Small intestine (tissue), 16 donors: ENCODE results near the gene MS4A3. TPM values are rescaled to one million over a fixed set of nuclear protein-coding genes. Genes with fewer than 3 reads are reported as not detected.
"Not testable (repeated sequence)": the region's sequence is repeated elsewhere in the genome, so short reads cannot be mapped to it uniquely, and the experiment has no call there.

Experiments used
- DNase-seq, 2 donors: peaks; one replicate each; pipeline versions ENCODE4 v3.0.0 to v3.0.0-alpha.2; 2013
- FAIRE-seq: peaks from 2 replicates; lab custom pipeline; 2012; peaks lifted over from hg19 to GRCh38; lab: Jason Lieb, UNC
- H3K27ac ChIP-seq, 3 donors: one replicate each; pipeline ENCODE4 v1.5.1; 2013; ENCODE audit warnings: low read length in 2 of 3, mild to moderate bottlenecking in 2 of 3, control low read depth in 1 of 3, inconsistent platforms in 1 of 3, low read depth in 1 of 3, moderate library complexity in 1 of 3
- H3K27me3 ChIP-seq, 3 donors: one replicate each; pipeline ENCODE4 v1.6.1; 2013; ENCODE audit warnings: low read length in 3 of 3, inconsistent platforms in 1 of 3; ENCODE audit not compliant: control insufficient read depth in 3 of 3, insufficient read depth in 3 of 3
- H3K36me3 ChIP-seq, 3 donors: one replicate each; pipeline ENCODE4 v1.6.1; 2013; ENCODE audit warnings: low read length in 3 of 3, inconsistent platforms in 1 of 3, low read depth in 1 of 3, mild to moderate bottlenecking in 1 of 3, moderate library complexity in 1 of 3; ENCODE audit not compliant: control insufficient read depth in 3 of 3, insufficient read depth in 2 of 3
- H3K4me1 ChIP-seq, 3 donors: one replicate each; pipeline ENCODE4 v1.6.1; 2013; ENCODE audit warnings: low read length in 2 of 3, inconsistent platforms in 1 of 3, low read depth in 1 of 3, mild to moderate bottlenecking in 1 of 3, moderate library complexity in 1 of 3; ENCODE audit not compliant: control insufficient read depth in 3 of 3, insufficient read depth in 2 of 3
- H3K4me3 ChIP-seq, 3 donors: one replicate each; pipeline ENCODE4 v1.5.1; 2013; ENCODE audit warnings: low read length in 3 of 3, control low read depth in 1 of 3, inconsistent platforms in 1 of 3, low read depth in 1 of 3, mild to moderate bottlenecking in 1 of 3, moderate library complexity in 1 of 3
- H3K9me3 ChIP-seq, 2 donors: one replicate each; pipeline ENCODE4 v1.6.1; 2013; ENCODE audit warnings: low read depth in 1 of 2, low read length in 1 of 2; ENCODE audit not compliant: control insufficient read depth in 2 of 2, insufficient read depth in 1 of 2
- WGBS, 3 donors: extraction: QIAGEN DNeasy Blood & Tissue Kit; methylation state at CpG; one replicate each; pipeline ENCODE4 v1.1.7; 2013; 5-methylcytosine and 5-hydroxymethylcytosine counted together
- long read RNA-seq, 10 donors: transcript quantifications; one replicate each; lab custom pipeline, GENCODE V29; 2026
- polyA plus RNA-seq, 4 donors: library from polyadenylated mRNA; stranded (reverse) in 3 of 4; unstranded in 1 of 4; fragments of 200-250 nt in 3 of 4; fragments of 120-200 nt in 1 of 4; gene quantifications; one replicate each; pipeline versions ENCODE4 v1.2.1 to v1.2.3, GENCODE V29; 2013
- donor health status: healthy with polysubstance abuse.
- donor health status: control.
- donor health status: control.
- donor health status: Bipolar disorder and iron deficiency.
- donor health status: healthy.

Gene MS4A3, protein sequence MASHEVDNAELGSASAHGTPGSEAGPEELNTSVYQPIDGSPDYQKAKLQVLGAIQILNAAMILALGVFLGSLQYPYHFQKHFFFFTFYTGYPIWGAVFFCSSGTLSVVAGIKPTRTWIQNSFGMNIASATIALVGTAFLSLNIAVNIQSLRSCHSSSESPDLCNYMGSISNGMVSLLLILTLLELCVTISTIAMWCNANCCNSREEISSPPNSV
- under 1 TPM in 1 of 4 donors, not detected in 3; 0.38 TPM for polyA plus RNA-seq
- long read RNA-seq, donor 1, result 0 reads
- long read RNA-seq, donor 2, result 0 reads
- long read RNA-seq, donor 3, result 0 reads
- long read RNA-seq, donor 4, result 0 reads
- long read RNA-seq, donor 5, result 0 reads
- long read RNA-seq, donor 6, result 0 reads
- long read RNA-seq, donor 7, result 0 reads
- long read RNA-seq, donor 8, result 0 reads
- long read RNA-seq, donor 9, result 0 reads
- long read RNA-seq, donor 10, result 0 reads

DNA sequence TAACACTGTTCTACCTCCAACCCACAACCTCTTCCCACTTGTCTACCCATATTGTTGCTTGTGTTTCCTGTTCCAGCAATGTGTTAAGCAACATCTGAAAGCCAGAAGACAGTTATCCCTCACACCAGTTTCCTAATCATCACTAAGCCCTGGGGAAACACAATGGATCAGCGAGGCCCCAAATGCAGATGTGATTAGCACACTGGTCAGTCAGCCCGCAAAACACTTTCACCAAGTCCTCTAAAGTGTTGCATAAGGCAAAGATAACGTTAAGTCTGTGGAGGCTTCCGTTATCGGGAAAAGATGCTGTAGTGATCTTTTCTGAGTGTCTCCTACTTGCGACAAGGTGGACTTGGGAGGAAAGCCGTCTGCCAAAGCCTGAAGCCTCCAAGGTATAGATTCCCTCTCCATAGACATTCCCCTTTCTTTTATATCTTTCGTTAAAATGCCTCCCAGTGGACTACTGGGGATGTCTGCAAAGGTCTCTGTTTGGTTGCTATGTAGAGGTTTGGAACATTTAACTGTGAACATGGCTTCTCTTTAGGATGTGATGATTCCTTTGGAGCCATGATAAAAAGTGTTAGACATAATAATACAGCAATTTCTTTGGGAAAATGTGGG, at the start of gene MS4A3:
Gene MS4A3 (plus strand): TSS at position 317 of the 621 bp plus-strand sequence. CDS start 4,496 bp downstream, outside the sequence.
- Histone ChIP-seq H3K9me3 (no peaks in the 10 kb centered on the region), H3K27ac (no peak within 1 kb of the TSS), H3K36me3 (no peaks in the 10 kb centered on the region), H3K4me3 (no peak within 1 kb of the TSS), H3K27me3 (no peaks in the 10 kb centered on the region), H3K4me1 (no peaks in the 10 kb centered on the region)
- FAIRE-seq (no peak), DNase-seq (no peak)
- 77 to 80% (median 79%) methylated on average over 8 of the region's 8 CpGs for WGBS, 3 donors

DNA sequence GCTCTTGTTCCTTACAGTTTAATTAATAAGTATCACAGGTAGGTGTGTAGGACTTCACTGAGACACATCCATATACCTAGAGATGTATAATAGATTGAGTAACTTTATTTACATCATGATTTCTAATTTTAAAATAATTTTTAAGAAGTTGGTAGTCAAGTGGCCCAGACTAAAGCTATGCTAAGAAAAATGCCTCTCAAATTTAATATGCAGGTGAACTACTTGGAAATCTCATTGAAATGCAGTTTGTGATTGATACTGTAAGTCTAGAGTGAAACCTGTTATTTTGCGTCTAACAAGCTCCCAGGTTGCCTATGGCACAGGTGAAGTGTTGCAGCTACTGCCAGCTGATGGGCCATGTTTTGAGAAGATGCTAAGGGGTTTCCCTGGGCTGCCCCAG, 39.6 kb upstream of the MS4A3 start, which contains the start of gene OOSP4B:
Gene OOSP4B (plus strand): TSS at position 301 of the 400 bp plus-strand sequence.
- Histone ChIP-seq H3K4me1 (no peaks in the 10 kb centered on the region), H3K4me3 (no peak within 1 kb of the TSS), H3K27me3 (no peaks in the 10 kb centered on the region), H3K9me3 (no peaks in the 10 kb centered on the region), H3K36me3 (no peaks in the 10 kb centered on the region), H3K27ac (no peak within 1 kb of the TSS)
- DNase-seq (no peak), FAIRE-seq (no peak)
- 81 to 94% (median 94%) methylated on average over 1 of the region's 1 CpG for WGBS, 3 donors

DNA sequence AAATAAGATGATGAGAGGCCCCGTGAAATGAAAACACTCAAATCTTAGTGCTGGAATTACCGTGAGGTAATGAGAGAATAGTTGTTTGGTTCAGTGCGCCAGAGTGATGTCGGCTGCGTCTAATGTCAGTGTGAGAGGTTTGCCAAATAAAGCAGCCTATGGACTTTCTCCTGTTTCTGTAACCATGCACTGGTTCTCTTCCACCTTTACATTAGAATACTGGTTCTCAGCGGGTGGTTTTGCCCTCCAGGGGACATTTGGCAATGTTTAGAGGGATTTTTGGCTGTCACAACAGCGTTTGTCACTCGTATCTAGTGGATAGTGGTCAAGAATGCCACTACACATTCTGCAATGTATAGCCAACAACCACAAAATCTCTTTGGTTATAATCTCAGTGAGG, 38.4 kb upstream of the MS4A3 start:
- 69 to 78% (median 72%) methylated on average over 8 of the region's 8 CpGs for WGBS, 3 donors
- FAIRE-seq, result no peak
- Histone ChIP-seq H3K9me3 (no peaks in the 10 kb centered on the region), H3K4me1 (no peaks in the 10 kb centered on the region), H3K4me3 (no peak overlapping the region), H3K27ac (no peak overlapping the region), H3K36me3 (no peaks in the 10 kb centered on the region), H3K27me3 (no peaks in the 10 kb centered on the region)
- no peak for DNase-seq

DNA sequence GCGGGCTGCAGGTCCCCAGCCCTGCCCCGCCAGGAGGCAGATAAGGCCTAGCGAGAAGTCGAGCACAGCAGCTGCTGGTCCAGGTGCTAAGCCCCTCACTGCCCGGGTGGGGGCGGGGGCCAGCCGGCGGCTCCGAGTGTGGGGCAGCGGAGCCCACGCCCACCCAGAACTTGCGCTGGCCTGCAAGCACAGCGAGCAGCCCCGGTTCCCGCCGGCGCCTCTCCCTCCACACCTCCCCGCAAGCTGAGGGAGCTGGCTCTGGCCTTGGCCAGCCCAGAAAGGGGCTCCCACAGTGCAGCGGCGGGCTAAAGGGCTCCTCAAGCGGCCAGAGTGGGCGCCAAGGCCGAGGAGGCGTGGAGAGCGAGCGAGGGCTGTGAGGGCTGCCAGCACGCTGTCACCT, 36.1 kb upstream of the MS4A3 start:
- H3K27me3 ChIP-seq, DNase-seq, H3K4me3 ChIP-seq, H3K27ac ChIP-seq, FAIRE-seq, H3K4me1 ChIP-seq, H3K9me3 ChIP-seq, H3K36me3 ChIP-seq: not testable (repeated sequence)
- WGBS, 3 donors, result 93 to 98% (median 98%) methylated on average over 21 to 27 of the region's 27 CpGs

DNA sequence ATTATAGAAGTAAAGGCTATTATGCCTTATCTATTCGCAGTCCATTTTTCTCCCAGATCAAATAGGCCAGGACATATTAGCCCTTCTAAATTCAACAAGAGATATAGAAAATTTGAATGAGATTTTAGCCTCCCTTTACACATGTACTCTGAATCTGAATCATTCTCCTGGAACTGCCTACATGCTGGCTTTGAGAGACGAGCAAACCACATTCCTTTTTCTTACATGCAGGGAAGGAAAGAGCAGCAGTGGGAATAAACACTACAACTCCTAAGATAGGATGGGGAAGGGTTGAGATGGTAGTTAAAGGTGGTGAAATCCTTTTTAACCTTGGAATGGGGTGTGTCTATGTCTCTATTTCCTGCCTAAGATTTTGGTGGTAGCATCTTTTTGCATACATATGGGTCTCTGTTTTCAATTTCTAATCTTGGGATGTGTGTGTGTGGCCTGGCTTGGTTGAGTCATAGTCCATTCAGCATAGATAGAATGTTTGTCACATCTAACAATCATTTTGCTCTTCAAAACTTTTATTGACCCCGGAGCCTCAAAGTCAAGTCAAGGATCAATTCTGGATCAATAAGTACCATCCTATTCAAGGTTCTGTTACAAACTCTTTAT, 27.3 kb upstream of the MS4A3 start:
- H3K36me3 ChIP-seq, result no peaks in the 10 kb centered on the region
- FAIRE-seq (no peak), DNase-seq (no peak)
- no peak overlapping the region for H3K27ac ChIP-seq
- no peak overlapping the region for H3K4me3 ChIP-seq
- 85 to 88% (median 87%) methylated on average over 3 of the region's 3 CpGs for WGBS, 3 donors
- no peaks in the 10 kb centered on the region for H3K4me1 ChIP-seq
- no peaks in the 10 kb centered on the region for H3K9me3 ChIP-seq
- no peaks in the 10 kb centered on the region for H3K27me3 ChIP-seq

DNA sequence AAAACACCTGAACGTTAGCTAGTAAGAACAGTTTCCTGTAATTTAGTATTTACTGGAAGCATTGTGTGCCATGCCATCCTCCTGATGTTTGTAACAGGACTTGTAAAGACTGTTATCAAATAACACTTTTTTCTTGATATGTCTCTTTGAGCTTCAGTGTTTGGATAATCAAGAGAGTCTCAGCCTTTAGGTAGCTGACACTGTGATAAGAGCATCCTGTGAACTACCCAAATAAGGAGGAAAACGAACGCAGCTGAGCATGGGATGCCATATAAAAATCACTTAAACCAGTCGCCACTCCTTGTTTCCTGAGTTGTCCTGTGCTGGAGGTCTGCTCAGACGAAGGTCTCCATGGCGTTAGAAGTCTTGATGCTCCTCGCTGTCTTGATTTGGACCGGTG, 16.4 kb upstream of the MS4A3 start, which contains the start of gene OOSP2:
Gene OOSP2 (plus strand): TSS at position 301 of the 400 bp plus-strand sequence. CDS start 51 bp downstream, at position 352.
- DNase-seq, result no peak
- H3K9me3 ChIP-seq, result no peaks in the 10 kb centered on the region
- no peak within 1 kb of the TSS for H3K27ac ChIP-seq
- no peak for FAIRE-seq
- no peaks in the 10 kb centered on the region for H3K27me3 ChIP-seq
- H3K4me3 ChIP-seq, result no peak within 1 kb of the TSS
- H3K4me1 ChIP-seq, result no peaks in the 10 kb centered on the region
- no peaks in the 10 kb centered on the region for H3K36me3 ChIP-seq
- WGBS, 3 donors, result 87 to 93% (median 91%) methylated on average over 8 of the region's 8 CpGs

DNA sequence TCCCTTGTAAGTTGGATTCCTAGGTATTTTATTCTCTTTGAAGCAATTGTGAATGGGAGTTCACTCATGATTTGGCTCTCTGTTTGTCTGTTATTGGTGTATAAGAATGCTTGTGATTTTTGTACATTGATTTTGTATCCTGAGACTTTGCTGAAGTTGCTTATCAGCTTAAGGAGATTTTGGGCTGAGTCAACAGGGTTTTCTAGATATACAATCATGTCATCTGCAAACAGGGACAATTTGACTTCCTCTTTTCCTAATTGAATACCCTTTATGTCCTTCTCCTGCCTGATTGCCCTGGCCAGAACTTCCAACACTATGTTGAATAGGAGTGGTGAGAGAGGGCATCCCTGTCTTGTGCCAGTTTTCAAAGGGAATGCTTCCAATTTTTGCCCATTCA, 6.0 kb upstream of the MS4A3 start:
- H3K27me3 ChIP-seq, H3K27ac ChIP-seq, H3K9me3 ChIP-seq, H3K36me3 ChIP-seq, H3K4me3 ChIP-seq, DNase-seq, H3K4me1 ChIP-seq, FAIRE-seq: not testable (repeated sequence)

DNA sequence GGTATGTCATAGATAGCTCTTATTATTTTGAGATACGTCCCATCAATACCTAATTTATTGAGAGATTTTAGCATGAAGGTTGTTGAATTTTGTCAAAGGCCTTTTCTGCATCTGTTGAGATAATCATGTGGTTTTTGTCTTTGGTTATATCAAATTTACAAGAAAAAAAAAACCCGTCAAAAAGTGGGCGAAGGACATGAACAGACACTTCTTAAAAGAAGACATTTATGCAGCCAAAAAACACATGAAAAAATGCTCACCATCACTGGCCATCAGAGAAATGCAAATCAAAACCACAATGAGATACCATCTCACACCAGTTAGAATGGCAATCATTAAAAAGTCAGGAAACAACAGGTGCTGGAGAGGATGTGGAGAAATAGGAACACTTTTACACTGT, 5.6 kb upstream of the MS4A3 start:
- H3K4me1 ChIP-seq, H3K9me3 ChIP-seq, H3K36me3 ChIP-seq, H3K27me3 ChIP-seq, DNase-seq, FAIRE-seq, H3K27ac ChIP-seq, H3K4me3 ChIP-seq: not testable (repeated sequence)
- WGBS, 3 donors, result 48 to 82% (median 65%) methylated on average over 3 of the region's 3 CpGs
